NCI-H1436 (cell line): Measurements from ENCODE around the gene OR2L13.
"Not testable (repeated sequence)": the region's sequence is repeated elsewhere in the genome, so short reads cannot be mapped to it uniquely, and the experiment has no call there.

Experiments
- DNase-seq: peaks from one replicate; lab custom pipeline; 2025; lab: John Stamatoyannopoulos, UW

The OR2L13 gene

GRCh38 chr1:248094884-248095283 lies at the start of gene OR2L13:
Gene OR2L13 (plus strand): TSS chr1:248095184. CDS start chr1:248099376, 4,192 bp downstream.
- no peak for DNase-seq

- DNase-seq: no peak
These were observed 49.8 kb upstream of the OR2L13 start for GRCh38 chr1:248045209-248045608.

DNA sequence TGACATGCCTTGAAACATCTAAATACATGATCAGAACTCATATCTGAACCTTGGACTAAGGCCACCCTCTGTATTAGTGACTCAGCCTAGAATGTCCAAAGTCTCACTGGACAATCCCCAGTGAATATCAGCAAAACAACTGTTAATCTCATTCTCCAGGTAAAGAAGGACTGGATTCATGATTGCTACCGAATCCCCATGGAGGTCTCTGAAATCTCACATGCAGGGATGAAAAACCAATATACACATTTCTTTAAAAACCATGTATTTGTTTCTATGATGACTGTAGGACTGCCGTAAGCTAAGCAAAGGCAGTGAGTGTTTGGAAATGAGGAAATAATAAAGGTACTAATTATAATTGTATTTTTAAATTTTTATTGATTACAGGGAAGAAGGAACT lies 48.4 kb upstream of the OR2L13 start, which contains the start of gene OR2L3:
OR2L3 (plus strand) TSS at position 301 of the 400 bp plus-strand sequence. CDS start 13,846 bp downstream, outside the sequence.
- DNase-seq: no peak

DNA sequence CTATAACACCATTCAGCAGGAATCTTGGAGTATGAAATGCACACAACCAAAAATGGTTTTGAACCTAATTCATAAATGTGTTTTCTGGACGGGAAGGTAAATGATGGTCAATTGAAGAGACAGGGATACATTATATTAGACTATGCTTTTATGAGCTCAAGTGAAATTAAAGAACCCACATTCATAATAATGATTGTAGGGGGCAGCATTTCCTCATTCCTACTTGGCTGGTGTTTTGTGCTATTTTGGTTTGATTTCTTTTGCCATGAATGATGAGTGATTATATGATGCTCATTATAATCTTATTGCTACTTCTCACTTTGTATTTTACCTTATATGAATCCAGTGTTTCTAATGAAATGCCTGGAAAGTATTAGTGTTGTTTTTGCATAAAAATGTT lies 48.0 kb upstream of the OR2L13 start:
- DNase-seq: no peak

DNA sequence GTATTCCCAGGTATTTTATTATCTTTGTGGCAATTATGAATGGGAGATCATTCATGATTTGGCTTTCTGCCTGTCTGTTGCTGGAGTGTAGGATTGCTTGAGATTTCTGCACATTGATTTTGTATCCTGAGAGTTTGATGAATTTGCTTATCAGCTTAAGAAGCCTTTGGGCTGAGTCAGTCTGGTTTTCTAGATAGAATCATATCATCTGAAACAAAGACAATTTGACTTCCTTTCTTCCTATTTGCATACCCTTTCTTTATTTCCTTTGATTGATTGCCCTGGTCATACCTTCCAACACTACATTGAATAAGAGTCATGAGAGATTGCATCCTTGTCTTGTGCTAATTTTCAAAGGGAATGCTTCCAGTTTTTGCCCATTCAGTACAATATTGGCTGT lies 40.3 kb upstream of the OR2L13 start:
- DNase-seq: no peak

DNA sequence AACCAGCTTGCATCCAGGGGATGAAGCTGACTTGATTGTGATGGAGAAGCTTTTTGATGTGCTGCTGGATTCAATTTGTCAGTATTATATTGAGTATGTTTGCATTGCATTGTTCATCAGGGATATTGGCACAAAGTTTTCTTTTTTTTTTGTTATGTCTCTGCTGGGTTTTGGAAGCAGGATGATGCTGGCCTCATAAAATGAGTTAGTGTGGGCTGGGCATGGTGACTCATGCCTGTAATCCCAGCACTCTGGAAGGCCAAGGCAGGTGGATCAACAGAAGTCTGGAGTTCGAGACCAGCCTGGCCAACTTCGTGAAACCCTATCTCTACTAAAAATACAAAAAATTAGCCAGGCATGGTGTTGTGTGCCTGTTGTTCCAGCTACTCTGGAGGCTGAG lies 39.7 kb upstream of the OR2L13 start:
- DNase-seq: no peak

DNA sequence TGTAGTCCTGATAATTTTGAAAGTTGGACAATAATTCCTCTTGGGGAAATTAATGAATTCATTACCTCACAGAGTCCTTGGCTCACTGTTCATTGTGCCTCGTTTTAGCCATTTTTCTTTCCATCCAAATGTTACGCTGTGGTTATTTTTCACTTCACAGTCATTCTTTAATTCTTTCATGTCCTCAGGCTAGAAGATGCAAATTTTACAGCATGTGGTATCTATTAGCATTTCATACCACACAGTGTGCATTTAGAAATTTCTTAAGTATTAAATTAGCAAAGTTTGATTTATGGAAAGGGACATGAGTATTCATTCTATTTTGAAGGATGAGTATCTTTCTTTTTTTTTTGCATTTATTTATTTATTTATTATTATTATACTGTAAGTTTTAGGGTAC lies 29.9 kb upstream of the OR2L13 start:
- DNase-seq: no peak

DNA sequence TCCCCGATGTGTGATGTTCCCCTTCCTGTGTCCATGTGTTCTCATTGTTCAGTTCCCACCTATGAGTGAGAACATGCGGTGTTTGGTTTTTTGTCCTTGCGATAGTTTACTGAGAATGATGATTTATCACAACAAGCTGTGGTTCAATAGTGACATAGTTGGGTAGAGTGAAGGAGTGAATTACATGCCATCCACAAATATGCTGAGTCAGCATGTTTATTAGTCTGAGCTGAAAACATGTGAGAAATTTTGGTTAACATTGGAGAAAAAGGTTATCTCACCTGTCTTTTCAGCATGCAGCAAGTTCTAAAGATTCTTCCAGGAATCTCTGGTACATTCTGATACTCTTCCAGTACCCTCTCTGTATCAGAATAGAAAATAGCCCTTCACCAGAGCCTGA lies 29.4 kb upstream of the OR2L13 start:
- DNase-seq: no peak

DNA sequence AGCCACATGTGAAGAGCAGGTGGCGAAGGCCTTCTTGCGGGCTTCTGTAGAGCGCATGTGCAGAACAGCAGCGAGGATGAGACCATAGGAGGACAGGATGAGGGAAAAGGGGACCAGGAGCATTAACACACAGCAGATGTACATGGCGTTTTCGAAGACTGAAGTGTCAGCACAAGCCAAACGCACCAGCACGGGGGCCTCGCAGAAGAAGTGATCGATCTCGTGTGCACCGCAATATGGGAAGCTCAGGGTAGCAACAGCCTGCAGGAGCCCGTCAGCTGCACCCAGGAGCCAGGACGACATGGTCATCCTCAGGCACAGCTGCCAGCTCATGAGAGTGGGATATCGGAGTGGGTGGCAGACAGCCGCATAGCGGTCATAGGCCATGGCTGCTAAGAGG lies 11.1 kb upstream of the OR2L13 start:
- not testable (repeated sequence) for DNase-seq

DNA sequence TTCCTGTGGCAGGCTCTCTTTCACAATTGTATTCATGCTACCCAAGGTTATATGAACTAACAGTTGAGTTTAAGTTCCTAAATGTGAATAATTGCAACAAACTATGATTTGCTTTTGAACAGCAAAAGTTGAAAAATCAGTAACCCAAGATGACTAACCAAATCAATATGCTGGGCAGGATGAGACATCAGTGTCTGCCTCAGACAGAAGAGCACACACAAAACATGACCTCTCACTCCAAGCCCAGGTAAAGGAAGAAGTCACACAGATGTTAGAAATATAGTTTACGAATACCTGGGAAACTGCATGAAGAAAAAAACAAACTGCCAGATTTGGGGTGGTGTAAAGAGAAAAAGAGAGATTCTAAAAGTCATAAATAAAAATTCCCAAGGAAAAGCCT lies 3.5 kb downstream of the OR2L13 start:
- no peak for DNase-seq

DNA sequence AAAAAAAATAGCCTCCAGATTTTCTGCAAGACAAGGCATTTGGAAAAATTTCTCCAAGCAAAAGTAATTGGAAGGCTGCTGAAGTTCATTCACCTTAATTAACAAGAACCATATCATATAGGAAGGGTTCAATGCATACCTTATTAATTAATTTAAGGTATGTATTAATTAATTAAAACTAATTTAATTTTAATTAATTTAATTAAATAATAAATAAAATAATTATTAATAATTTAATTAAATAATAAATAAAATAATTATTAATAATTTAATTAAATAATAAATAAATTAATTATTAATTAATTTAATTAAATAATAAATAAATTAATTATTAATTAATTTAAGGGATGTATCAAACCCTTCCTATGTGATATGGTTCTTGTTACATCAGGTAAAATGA lies 7.9 kb downstream of the OR2L13 start:
- DNase-seq: no peak

GRCh38 chr1:248111157-248111556 lies 16.2 kb downstream of the OR2L13 start:
- no peak for DNase-seq

- DNase-seq: no peak
These were observed 19.9 kb downstream of the OR2L13 start for GRCh38 chr1:248114890-248115289.

DNA sequence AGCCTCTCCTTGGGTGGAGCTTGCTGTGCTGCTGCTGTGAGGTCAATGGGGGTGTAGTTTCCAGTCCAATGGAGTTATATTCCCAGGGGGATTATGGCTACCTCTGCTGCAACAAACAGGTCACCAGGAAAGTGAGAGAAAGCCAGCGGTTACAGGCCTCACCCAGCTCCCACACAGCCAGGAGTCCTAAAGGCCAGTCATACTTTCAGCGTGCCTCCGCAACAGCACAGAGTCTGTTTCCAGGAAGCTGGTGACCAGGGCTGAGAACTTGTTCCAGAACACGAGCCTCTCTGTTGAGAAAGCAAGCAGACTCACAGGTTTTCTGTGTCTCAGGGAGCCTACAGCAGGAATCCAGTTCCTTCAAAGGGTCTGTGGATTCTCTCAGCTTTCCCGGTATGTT lies 32.7 kb downstream of the OR2L13 start:
- no peak for DNase-seq

DNA sequence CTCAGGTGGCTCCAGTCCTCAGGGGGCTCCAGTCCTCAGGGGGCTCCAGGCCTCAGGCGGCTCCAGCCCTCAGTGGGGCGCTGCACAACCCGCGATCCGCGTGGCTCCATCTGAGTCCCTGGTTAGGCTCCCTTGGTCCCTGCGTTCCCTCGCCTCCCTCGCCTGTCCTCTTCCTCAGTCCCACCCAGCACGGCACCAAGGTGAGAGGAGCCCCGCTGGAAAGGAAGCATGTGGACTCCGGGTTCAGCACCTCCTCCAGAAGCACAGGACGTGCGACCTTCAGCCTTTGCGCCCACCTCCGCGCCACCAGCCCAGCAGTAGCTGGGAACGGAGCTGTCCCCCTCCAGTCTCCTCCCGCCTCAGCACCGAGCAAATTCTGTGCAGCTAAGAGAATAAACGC lies 41.8 kb downstream of the OR2L13 start:
- no peak for DNase-seq

DNA sequence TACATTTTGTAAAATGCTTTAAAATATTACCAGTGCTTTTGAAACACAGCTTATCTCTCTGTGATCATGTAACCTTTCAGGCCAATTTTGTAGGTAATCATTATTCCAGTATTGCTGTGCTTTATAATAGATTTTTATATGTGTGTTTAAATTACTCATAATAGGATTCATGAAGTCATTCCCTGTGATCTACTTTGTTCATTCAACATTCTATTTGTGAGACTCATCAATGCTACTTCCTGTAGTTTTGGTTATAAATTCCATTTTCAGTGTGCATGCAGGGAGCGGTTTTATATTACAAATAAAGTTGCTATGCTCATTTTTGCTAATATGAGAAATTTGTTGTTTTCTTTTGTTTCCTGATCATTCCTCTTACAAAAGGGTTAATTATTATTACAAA lies 45.9 kb downstream of the OR2L13 start:
- no peak for DNase-seq

DNA sequence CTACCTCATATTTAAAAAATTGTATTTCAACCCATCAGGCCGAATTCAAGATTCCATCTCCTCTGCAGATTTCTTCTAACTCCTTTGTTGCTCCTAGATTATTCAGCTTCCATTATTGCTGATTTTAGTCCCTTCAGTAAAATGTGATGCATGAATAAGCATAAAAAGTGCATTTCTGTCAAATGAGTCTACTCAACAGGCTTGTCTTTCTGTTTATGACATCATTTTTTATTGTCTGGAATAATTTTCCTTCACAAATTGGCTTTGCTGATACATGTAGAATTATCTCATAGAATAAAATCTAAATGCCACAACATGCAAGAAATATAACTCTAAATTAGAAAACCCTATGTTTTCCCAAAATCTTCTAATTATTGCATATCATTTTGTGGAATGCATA lies 48.3 kb downstream of the OR2L13 start:
- DNase-seq: no peak

GRCh38 chr1:248144513-248145198 lies 49.7 kb downstream of the OR2L13 start, which contains the start of gene OR2M5:
Gene OR2M5 (plus strand): TSS chr1:248145148. CDS start chr1:248145148, 0 bp downstream.
- no peak for DNase-seq
